WTC11 (cell line): ENCODE measurements around the gene UROC1. TPM values are rescaled to one million over a fixed set of nuclear protein-coding genes. Genes with fewer than 3 reads are reported as not detected.

ENCODE experiments used
- ATAC-seq: fragments of 200-7000 bp; cut with Tn5 transposase; 2 replicates; pipeline ENCODE4 v1.10.0; 2021; ENCODE audit warnings: mild to moderate bottlenecking, moderate library complexity
- CTCF ChIA-PET: fragments of 300-600 bp; sonication (Branson Sonifier 250); formaldehyde crosslinking; loops from one replicate; lab custom pipeline; 2021; ENCODE audit warnings: antibody characterized with exemption; lab: Charles Lee
- POLR2A ChIA-PET: fragments of 350-600 bp; sonication (Branson Sonifier 250); formaldehyde crosslinking; loops from one replicate; lab custom pipeline; 2021; ENCODE audit warnings: antibody characterized with exemption; lab: Charles Lee
- DNase-seq: peaks from one replicate; pipeline ENCODE4 v3.0.0; 2021; ENCODE audit warnings: low spot score
- H3K27ac Mint-ChIP-seq: 2 replicates; pipeline ENCODE4 v1.8.0; 2021; ENCODE audit warnings: mixed read lengths
- H3K27me3 Mint-ChIP-seq: 2 replicates; pipeline ENCODE4 v1.8.0; 2021; ENCODE audit warnings: low read depth, mild to moderate bottlenecking, moderate library complexity, mixed read lengths
- H3K36me3 Mint-ChIP-seq: 2 replicates; pipeline ENCODE4 v1.8.0; 2021; ENCODE audit warnings: mixed read lengths
- H3K4me1 Mint-ChIP-seq: 2 replicates; pipeline ENCODE4 v1.8.0; 2022; ENCODE audit warnings: mixed read lengths
- H3K4me3 Mint-ChIP-seq: 2 replicates; pipeline ENCODE4 v1.8.0; 2021; ENCODE audit warnings: mild to moderate bottlenecking, moderate library complexity, mixed read lengths
- H3K9me3 Mint-ChIP-seq: 2 replicates; pipeline ENCODE4 v1.8.0; 2021; ENCODE audit warnings: mixed read lengths
- ATF1 ChIP-seq: sonication (generic); formaldehyde crosslinking; IDR thresholded peaks from 2 replicates; pipeline ENCODE4 v1.8.1; 2023; ENCODE audit warnings: mild to moderate bottlenecking, moderate library complexity, missing genetic modification reagents
- CBFB ChIP-seq: sonication (generic); formaldehyde crosslinking; IDR thresholded peaks from 2 replicates; pipeline ENCODE4 v1.8.1; 2022; ENCODE audit warnings: mild to moderate bottlenecking, low read depth, missing genetic modification reagents
- CREB1 ChIP-seq: sonication (generic); formaldehyde crosslinking; IDR thresholded peaks from 2 replicates; pipeline ENCODE4 v1.8.0; 2023; ENCODE audit warnings: mild to moderate bottlenecking, missing genetic modification reagents
- CTCF ChIP-seq: fragments of 200-600 bp; IDR thresholded peaks from 2 replicates; pipeline ENCODE4 v1.8.0; 2022; ENCODE audit warnings: antibody characterized with exemption
- ELF4 ChIP-seq: sonication (generic); formaldehyde crosslinking; IDR thresholded peaks from 2 replicates; pipeline ENCODE4 v1.8.1; 2022; ENCODE audit warnings: low read depth, mild to moderate bottlenecking, moderate library complexity, missing genetic modification reagents
- FOXK1 ChIP-seq: sonication (generic); formaldehyde crosslinking; IDR thresholded peaks from 2 replicates; pipeline ENCODE4 v1.8.0; 2022; ENCODE audit warnings: mild to moderate bottlenecking, moderate library complexity, missing genetic modification reagents
- GABPB1 ChIP-seq: sonication (generic); formaldehyde crosslinking; IDR thresholded peaks from 2 replicates; pipeline ENCODE4 v1.8.1; 2023; ENCODE audit warnings: mild to moderate bottlenecking, missing genetic modification reagents
- HMGA2 ChIP-seq: fragments of 250-450 bp; sonication (Bioruptor Pico); IDR thresholded peaks from 2 replicates; pipeline ENCODE4 v1.4.0; 2021; ENCODE audit warnings: mild to moderate bottlenecking, moderate library complexity
- JAZF1 ChIP-seq: fragments of 250-450 bp; sonication (Bioruptor Pico); IDR thresholded peaks from 2 replicates; pipeline ENCODE4 v1.9.0; 2021; ENCODE audit warnings: moderate library complexity, mild to moderate bottlenecking, inconsistent platforms
- JUN ChIP-seq: sonication (generic); formaldehyde crosslinking; IDR thresholded peaks from 2 replicates; pipeline ENCODE4 v1.8.0; 2023; ENCODE audit warnings: mild to moderate bottlenecking, missing genetic modification reagents
- MAX ChIP-seq: sonication (generic); formaldehyde crosslinking; IDR thresholded peaks from 2 replicates; pipeline ENCODE4 v1.8.0; 2022; ENCODE audit warnings: mild to moderate bottlenecking, missing genetic modification reagents
- MLX ChIP-seq: sonication (generic); formaldehyde crosslinking; IDR thresholded peaks from 2 replicates; pipeline ENCODE4 v1.8.1; 2023; ENCODE audit warnings: mild to moderate bottlenecking, missing genetic modification reagents, moderate library complexity
- MXD4 ChIP-seq: fragments of 250-450 bp; sonication (Bioruptor Pico); IDR thresholded peaks from 2 replicates; pipeline ENCODE4 v1.8.0; 2021; ENCODE audit warnings: mild to moderate bottlenecking, moderate library complexity, borderline replicate concordance
- NFATC4 ChIP-seq: fragments of 250-450 bp; sonication (Bioruptor Pico); IDR thresholded peaks from 2 replicates; pipeline ENCODE4 v1.9.0; 2021; ENCODE audit warnings: mild to moderate bottlenecking
- NFYB ChIP-seq: sonication (generic); formaldehyde crosslinking; conservative IDR thresholded peaks from 2 replicates; pipeline ENCODE4 v1.8.0; 2022; ENCODE audit warnings: low read depth, missing genetic modification reagents
- PRDM15 ChIP-seq: sonication (generic); formaldehyde crosslinking; IDR thresholded peaks from 2 replicates; pipeline ENCODE4 v1.8.0; 2022; ENCODE audit warnings: missing genetic modification reagents
- SP1 ChIP-seq: sonication (generic); formaldehyde crosslinking; conservative IDR thresholded peaks from 2 replicates; pipeline ENCODE4 v1.8.1; 2022; ENCODE audit warnings: missing genetic modification reagents
- TEAD4 ChIP-seq: sonication (generic); formaldehyde crosslinking; IDR thresholded peaks from 2 replicates; pipeline ENCODE4 v1.8.0; 2022; ENCODE audit warnings: mild to moderate bottlenecking, missing genetic modification reagents
- USF2 ChIP-seq: sonication (generic); formaldehyde crosslinking; IDR thresholded peaks from 2 replicates; pipeline ENCODE4 v1.8.1; 2023; ENCODE audit warnings: mild to moderate bottlenecking, missing genetic modification reagents, moderate library complexity
- ZNF416 ChIP-seq: fragments of 250-450 bp; sonication (Bioruptor Pico); IDR thresholded peaks from 2 replicates; pipeline ENCODE4 v1.9.0; 2021; ENCODE audit warnings: mild to moderate bottlenecking, inconsistent platforms
- ZNF425 ChIP-seq: fragments of 250-450 bp; sonication (Bioruptor Pico); conservative IDR thresholded peaks from 2 replicates; pipeline ENCODE4 v1.9.0; 2021; ENCODE audit warnings: mild to moderate bottlenecking
- ZSCAN18 ChIP-seq: fragments of 250-450 bp; sonication (Bioruptor Pico); IDR thresholded peaks from 2 replicates; pipeline ENCODE4 v2.1.2; 2022; ENCODE audit warnings: mild to moderate bottlenecking, moderate library complexity
- total RNA-seq: library from RNA; stranded (reverse); gene quantifications from 3 replicates; pipeline ENCODE4 v1.2.3, GENCODE V29; 2021

Gene UROC1
- total RNA-seq, 1 experiment from 2014 or later = not detected

- TF ChIP-seq CBFB (no peak), ZSCAN18 (CRISPR knock-in tag) (no peak), MLX (CRISPR knock-in tag) (no peak), NFYB (CRISPR knock-in tag) (no peak), ELF4 (no peak), HMGA2 (no peak), NFATC4 (CRISPR knock-in tag) (no peak), JUN (CRISPR knock-in tag) (no peak), GABPB1 (CRISPR knock-in tag) (no peak), ATF1 (CRISPR knock-in tag) (no peak)
- no peak for ATAC-seq
- Mint-ChIP-seq H3K4me1 (peaks cover 17% of the 10 kb centered on the region), H3K4me3 (no peak overlapping the region), H3K27me3 (no peaks in the 10 kb centered on the region), H3K36me3 (peaks cover 12% of the 10 kb centered on the region; the same call in 1 of the 2 replicates), H3K9me3 (no peaks in the 10 kb centered on the region), H3K27ac (no peak overlapping the region)
- no peak for DNase-seq
- ChIA-PET CTCF (no interaction called here), POLR2A (no interaction called here)
Measured at GRCh38 chr3:126438186-126438585, 79.4 kb downstream of the UROC1 start.

- no peak for DNase-seq
- CTCF ChIA-PET = no interaction called here
- H3K27ac Mint-ChIP-seq = no peak overlapping the region
- POLR2A ChIA-PET = no interaction called here
- H3K4me3 Mint-ChIP-seq = no peak overlapping the region
- H3K36me3 Mint-ChIP-seq = peaks cover 12% of the 10 kb centered on the region; the same call in 1 of the 2 replicates
- ATAC-seq = no peak
- peaks cover 4% of the 10 kb centered on the region; the same call in 1 of the 2 replicates for H3K9me3 Mint-ChIP-seq
- peaks cover 10% of the 10 kb centered on the region for H3K4me1 Mint-ChIP-seq
- no peaks in the 10 kb centered on the region for H3K27me3 Mint-ChIP-seq
- TF ChIP-seq FOXK1 = no peak
- no peak for TF ChIP-seq CREB1 (CRISPR knock-in tag)
- no peak for TF ChIP-seq JAZF1 (CRISPR knock-in tag)
- TF ChIP-seq CTCF = no peak
- no peak for TF ChIP-seq PRDM15 (CRISPR knock-in tag)
- no peak for TF ChIP-seq MAX (CRISPR knock-in tag)
- no peak for TF ChIP-seq ZNF425 (CRISPR knock-in tag)
- no peak for TF ChIP-seq USF2 (CRISPR knock-in tag)
- TF ChIP-seq TEAD4 (CRISPR knock-in tag) = no peak
- no peak for TF ChIP-seq MXD4 (CRISPR knock-in tag)
- no peak for TF ChIP-seq ZNF416 (CRISPR knock-in tag)
- no peak for TF ChIP-seq SP1
- no peak for TF ChIP-seq CBFB
Measured at GRCh38 chr3:126436826-126437717, 80.5 kb downstream of the UROC1 start.
